NCI-H2227 (cell line): Measurements from ENCODE around the gene UBE2D2.
"Not testable (repeated sequence)": the region's sequence is repeated elsewhere in the genome, so short reads cannot be mapped to it uniquely, and the experiment has no call there.

Source experiments
- DNase-seq: peaks from one replicate; lab custom pipeline; 2025; ENCODE audit not compliant: unreplicated experiment; lab: John Stamatoyannopoulos, UW

UBE2D2 gene

DNA sequence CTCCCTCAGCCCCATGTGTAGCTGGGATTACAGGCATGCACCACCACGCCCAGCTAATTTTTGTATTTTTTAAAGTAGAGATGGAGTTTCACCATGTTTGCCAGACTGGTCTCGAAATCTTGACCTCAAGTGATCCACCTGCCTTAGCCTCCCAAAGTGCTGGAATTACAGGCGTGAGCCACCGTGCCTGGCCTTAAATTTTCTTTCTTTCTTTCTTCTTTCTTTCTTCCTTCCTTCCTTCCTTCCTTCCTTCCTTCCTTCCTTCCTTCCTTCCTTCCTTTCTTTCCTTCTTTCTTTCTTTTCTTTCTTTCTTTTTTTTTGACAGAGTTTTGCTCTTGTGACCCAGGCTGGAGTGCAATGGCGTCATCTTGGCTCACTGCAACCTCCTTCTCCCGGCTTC is 14.5 kb upstream of the UBE2D2 start:
- DNase-seq = not testable (repeated sequence)

DNA sequence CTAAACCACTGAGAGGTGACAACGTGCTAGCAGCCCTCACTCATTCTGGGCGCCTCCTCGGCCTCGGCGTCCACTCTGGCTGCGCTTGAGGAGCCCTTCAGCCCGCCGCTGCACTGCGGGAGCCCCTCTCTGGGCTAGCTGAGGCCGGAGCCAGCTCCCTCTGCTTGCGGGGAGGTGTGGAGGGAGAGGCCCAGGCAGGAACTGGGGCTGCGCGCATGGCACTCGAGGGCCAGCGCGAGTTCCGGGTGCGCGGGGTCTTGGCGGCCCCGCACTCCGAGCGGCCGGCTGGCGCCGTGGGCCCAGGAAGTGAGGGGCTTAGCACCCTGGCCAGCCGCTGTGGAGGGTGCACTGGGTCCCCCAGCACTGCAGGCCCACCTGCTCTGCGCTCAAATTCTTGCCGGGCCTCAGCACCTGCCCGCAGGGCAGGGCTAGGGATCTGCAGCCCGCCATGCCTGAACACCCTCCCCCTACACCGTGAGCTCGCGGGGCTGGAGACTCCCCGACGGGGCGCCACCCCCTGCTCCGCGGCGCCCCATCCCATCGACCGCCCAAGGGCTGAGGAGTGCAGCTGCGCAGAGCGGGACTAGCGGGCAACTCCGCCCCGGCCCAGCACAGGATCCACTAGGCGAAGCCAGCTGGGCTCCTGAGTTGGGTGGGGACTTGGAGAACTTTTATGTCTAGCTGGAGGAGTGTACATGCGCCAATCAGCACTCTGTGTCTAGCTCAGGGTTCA is 11.8 kb upstream of the UBE2D2 start:
- DNase-seq = no peak

DNA sequence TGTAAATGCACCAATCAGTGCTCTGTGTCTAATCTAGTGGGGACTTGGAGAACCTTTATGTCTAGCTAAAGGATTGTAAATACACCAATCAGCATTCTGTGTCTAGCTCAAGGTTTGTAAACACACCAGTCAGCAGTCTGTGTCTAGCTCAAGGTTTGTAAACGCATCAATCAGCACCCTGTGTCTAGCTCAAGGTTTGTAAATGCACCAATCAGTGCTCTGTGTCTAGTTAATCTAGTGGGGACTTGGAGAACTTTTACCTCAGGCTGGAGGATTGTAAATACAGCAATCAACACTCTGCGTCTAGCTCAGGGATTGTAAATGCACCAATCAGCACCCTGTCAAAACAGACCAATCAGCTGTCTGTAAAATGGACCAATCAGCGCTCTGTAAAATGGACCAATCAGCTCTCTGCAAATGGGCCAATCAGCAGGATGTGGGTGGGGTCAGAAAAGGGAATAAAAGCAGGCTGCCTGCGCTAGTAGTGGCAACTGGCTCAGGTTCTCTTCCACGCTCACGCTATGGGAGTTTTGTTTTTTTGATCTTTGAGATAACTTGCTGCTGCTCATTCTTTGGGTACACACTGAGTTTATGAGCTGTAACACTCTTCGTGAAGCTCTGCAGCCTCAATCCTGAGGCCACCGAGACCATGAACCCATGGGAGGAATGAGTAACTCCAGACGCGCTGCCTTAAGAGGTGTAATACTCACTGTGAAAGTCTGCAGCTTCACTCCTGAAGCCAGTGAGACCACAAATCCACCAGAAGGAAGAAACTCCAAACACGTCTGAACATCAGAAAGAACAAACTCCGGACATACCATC is 10.9 kb upstream of the UBE2D2 start:
- DNase-seq = not testable (repeated sequence)

DNA sequence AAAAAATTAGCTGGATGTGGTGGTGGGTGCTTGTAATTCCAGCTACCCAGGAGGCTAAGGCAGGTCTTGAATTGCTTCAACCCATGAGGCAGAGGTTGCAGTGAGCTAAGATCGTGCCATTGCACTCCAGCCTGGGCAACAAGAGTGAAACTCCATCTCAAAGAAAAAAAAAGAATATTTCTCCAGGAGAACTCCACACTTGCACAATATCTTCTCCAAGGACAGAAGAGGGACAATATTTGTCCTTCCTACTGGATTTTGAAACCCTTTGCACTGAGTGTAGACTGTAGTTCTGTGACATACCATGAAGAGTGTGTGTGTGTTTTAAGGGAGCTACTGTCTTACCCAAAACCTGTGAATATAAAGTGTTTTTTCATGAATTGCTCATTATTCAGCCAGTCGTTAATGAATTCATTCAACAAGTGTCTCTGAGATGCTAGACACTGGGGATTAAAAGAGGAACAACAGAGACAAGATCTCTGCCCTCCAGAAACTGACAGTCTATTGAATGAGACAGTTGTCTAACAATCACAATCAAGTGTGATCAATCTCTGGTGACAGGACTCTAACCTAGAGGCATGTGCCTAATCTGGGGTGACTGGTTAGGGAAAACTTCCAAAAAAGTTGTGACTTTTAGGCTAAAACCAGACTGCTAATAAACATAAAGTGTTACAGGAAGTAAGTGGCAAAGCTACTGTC is 9.8 kb upstream of the UBE2D2 start:
- DNase-seq = no peak

DNA sequence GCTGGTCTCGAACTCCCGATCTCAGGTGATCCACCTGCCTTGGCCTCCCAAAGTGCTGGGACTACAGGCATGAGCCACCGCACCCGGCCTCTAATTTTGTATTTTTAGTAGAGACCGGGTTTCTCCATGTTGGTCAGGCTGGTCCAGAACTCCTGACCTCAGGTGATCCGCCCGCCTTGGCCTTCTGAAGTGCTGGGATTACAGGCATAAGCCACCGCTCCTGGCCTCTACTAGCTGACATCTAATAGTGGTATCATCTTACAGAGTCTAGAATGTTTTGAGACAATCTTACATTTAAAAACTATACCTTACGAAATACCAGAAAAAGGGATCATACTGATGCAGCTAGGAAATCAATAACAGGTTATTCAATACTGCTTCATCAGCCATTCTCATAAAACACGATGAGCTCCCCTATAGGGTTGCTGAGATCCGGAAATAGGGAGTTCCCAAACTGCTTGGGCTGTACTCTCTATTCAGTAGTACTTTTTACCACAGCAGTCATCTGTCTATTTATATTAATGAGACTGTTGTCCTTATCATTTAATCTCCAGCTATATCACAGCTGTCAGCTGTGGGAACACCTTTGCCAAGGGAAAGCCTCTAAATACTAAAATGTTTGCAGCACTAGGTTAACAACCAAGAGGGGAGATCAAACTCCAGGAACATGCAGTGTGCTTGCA is 8.1 kb upstream of the UBE2D2 start:
- DNase-seq = no peak

DNA sequence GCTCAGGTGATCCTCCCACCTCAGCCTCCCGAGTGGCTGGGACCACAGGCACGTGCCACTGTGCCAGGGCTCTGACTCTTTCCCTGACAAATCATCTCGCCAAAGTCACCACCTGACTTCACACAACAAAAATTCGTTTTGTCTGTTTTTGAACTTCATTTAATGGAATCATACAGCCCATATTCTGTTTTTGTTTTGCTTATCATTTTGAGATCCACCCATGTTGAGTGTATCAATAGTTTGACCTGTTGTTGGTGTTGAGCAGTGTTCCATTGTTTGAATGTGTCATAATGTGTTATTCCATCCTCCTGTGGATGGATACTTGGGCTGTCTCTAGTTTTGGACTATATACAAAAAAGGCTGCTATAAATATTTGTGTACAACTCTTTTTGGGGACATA is 6.9 kb upstream of the UBE2D2 start:
- no peak for DNase-seq

DNA sequence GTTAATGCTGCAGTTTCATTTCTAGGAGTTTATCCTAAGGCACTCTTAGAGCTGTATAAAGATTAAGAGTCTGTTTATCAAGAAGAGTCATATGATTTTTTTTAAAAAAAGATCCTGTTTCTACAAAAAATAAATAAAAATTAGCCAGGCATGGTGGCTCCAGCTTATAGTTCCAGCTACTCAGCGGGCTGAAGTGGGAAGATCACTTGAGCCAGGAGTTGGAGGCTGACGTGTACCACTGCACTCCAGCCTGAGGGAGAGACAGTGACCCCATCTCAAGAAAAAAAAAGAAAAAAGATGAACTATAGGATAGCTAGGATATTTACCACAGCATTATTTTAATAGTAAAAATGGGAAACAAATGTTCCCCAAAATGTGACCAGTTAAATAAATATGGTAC is 3.3 kb upstream of the UBE2D2 start:
- DNase-seq = no peak

DNA sequence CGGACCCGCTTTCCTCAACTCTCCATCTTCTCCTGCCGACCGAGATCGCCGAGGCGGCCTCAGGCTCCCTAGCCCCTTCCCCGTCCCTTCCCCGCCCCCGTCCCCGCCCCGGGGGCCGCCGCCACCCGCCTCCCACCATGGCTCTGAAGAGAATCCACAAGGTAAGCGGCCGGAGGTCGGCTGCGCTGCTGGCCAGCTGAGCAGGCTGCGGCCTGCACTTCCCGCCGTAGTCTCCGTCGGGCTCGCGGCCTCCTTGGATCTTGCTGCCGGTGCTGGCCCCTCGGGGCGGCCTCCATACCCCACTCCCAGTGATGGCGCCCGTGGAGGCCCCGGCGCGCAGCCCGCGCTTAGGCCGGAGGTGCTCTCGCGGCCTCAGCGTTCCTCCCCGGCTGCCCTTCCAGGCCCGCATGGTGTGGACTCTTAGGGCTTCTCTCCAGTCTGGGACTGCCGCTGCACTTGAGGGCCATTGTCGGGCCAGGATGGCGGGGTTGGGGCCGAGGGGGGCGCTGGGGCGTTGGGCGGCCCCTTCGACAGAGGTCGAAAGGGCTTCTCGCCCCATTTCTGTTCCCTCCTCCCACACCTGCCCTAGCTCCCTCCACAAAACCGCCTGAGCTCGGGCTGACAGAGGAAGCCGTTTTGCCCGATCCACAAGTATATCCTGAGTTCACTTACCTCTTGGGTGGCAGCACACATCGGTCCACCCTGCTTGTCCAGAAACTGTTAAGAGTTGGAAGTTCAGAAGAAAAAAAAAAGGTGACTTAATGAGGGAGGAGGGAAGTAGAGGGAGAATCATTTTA is 714 bp downstream of the UBE2D2 start:
- peak; percentile 67 for DNase-seq

DNA sequence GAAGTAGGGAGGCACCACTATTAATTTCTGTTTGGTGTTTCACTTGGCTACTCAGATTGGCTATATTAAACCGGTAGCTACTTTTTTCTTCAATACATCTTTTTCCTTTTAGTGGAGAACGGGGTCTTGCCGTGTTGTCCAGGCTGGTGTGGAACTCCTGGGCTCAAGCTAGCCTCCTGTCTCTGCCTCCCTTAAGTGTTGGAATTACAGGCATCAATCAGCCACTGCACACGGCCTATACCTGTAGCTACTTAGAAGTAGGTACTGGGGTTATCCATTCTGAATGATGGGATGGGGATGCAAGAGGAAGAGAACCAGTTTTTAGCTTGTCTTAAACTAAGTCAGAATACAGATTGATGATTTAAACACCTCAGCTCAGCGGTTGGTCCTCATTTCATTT is 1.7 kb downstream of the UBE2D2 start:
- DNase-seq = no peak

DNA sequence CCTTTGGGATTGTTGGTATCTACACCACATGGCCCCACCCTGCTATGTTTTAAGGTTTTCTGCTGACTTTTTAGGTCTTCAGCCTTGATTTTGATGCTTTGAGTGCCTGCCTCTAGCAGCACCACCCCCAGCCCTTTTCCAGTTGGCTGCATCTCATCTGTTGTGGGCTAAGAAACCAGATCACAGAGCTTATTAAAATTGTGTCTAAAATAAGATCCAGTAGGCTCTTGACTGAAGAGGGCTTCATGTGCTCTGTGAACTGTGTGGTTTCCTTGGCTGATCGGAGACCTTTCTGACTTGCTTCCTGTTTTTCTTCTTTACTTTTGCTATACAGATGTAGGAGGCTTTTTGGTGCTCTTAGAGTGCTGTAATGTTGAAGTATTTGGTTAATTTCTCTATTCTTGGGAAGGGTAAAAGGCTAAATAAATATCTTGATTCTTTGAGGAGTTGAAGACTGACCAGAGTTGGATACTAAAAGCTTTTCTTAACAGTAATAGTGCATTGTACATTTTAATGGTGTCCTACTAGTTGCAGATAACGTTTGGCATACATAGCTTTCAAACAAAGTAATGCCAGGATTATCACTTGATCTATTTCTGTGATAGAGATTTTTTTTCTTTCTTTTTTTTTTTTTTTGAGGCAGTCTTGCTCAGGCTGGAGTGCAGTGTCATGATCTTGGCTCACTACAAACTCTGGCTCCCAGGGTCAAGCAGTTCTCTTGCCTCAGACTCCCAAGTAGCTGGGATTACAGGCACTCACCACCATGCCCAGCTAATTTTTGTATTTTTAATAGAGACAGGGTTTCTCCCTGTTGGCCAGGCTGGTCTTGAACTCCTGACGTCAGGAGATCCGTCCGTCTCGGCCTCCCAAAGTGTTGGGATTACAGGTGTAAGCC is 4.5 kb downstream of the UBE2D2 start:
- DNase-seq = no peak

DNA sequence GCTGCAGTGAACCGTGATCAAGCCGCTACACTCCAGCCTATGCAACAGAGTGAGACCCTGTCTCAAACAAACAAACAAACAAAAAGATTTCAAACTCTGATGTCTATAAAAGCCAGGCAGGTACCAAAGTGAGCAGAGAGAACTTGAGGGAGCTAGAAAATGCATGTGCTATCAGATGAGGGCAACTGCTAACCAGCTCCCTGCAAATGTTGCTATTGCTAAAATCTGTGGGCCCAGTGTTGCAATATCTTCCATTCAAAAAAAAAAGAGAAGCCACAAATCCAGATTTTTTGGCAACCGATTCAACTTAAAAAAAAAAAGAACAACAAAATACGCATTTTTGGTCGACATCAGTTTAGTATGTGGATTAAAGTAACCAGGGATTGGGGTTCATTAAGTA is 5.5 kb downstream of the UBE2D2 start:
- DNase-seq = no peak

DNA sequence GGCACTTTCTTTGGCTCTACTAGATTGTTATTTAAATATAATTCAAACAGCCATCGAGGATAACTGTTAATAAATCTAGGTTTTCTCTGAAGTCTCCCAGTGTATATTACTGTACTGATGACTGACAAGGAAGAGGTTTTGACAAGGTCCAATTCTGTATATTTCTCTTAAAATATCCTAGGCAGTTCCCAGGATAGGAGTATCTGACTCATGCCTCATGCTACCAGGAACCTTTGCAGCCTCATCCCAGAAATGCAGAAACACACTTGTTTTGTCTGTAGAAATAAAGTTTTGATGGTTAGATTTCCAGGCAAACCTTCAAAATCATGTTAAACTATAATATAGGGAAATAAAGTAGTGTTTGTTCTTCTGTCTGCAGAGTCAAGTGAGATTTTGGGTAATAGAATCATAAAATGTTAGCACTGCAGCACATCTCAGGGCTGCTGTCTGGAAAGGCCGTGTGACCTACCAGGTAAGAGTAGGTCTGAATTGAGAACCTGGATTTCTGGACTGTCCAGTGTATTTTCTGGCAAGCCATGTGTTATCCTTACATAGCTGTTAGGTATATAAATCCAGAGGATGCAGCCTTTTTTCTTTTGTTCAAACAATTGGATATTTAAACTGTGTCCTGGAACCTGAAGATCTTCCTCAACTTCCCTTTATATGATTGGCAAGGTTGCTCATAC is 8.3 kb downstream of the UBE2D2 start:
- no peak for DNase-seq

DNA sequence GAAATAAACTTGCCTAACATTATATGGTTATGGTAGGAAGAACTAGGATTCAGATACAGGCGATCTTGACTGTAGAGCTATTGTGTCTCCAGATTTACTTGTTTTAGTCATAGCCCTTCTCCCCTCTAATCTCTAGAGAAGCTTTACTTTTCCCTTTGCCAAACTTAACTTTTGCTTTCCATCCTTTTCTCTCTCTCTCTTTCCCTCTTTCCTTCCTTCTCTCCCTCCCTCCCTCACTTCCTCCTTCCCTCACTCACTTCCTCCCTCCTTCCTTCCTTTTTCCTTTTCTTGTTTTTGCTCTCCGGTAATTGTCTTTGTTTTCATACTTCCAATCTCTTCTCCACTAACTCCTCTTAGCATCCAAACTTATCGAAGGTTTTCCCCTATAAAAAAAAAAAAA is 10.4 kb downstream of the UBE2D2 start:
- DNase-seq = no peak

DNA sequence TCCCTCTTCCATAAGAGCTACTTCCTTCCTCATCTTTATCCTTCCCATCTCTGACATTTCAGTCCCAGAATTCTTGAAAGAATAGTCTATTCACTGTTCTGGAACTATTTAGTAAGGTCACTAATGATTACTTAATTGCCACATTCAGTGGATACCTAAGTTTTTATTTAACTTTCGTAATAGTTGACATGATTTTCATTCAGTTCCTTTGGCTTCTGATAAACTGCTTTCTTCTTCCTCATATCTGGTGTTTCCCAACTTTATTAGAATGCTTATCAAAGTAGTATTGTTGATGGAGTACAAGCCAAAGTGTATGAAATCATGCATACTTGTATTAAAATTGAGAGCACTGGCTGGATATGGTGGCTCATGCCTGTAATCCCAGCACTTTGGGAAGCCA is 10.8 kb downstream of the UBE2D2 start:
- DNase-seq = no peak

DNA sequence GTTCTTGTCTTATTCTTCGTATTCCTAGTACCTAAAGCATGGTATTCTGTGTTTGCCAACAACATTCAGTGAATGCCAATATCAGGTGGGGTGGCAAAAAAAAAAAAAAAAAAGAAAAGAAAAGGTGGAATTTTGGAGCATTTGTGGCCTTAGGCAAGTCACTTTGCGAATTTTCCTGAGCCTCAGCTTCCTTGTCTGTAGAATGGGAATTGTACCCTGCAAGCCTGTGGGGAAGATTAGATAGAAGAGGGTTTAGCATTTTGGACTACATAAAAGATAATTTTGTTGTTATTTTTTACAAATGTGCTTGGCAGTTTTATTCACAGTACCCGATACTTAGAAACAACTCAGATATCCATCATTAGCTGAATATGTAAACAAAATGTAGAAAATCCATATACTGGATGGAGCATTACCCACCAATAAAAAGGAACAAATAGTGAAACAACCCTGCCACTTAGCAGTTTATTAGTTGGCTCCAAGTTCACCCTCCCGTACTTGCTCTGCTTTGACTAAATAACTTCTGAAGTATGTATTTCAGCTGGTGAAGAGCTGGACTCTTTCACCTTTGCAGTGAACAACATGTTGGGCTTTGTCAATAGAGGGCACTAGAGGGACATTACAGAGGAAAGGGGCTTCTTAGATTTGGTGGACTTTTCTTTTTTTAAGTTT is 13.6 kb downstream of the UBE2D2 start:
- peak; percentile 26 for DNase-seq

DNA sequence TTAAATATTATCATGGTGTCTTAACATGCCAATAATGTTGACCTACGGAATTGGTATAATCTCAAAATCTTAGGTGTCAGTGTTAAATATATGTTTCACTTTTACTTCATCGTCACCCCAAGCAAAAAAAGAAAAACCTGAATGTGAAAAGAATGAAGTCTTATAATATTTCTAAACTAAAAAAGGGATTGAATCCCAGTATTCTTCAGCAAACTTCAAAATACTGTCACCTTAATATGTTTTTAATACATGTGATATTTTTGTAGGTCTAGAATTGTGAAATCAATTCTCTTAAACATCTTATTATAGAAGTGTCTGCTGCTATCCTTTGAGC is 14.1 kb downstream of the UBE2D2 start:
- no peak for DNase-seq

DNA sequence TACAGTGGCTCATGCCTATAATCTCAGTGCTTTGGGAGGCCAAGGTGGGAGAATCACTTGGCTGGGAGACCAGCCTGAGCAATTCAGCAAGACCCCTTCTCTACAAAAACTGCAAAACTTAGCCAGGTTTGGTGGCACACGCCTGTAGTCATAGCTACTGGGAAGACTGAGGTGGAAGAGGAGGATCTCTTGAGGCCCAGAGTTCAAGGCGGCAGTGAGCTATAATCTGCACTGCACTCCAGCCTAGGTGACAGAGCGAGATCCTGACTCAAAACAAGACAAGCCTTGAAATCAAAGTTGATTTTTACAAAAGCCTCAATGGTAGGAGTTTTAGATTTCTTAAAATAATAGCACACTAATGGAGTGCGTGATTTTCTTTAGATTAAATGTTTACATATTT is 14.6 kb downstream of the UBE2D2 start:
- DNase-seq = no peak

DNA sequence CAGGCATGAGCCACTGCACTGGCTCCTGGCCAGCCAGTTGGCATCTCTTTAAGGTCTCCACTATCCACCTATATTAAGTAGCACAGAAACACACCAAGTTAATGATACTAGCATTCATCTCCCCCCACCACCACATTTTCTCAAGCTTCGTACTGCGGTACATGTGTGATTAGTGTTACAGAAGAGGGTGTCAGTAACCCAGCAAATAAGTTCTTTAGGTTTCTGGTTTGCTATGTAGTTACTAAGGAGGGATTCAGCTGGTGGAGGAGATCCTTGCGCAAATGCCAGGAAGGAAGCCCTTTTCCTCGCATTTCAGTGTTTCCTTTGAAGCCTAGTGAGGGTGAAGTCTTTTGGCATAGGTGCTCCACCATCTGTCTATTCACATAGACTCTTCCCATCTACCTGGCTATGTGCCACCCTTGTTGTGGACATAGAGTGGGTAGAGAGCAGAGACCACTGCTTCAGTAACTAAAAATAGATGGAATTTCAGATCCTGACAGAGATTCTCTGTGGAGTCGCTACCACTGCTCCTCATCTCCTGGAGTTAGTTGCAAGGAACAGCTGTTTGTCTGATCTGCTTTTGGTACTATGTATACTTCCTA is 16.7 kb downstream of the UBE2D2 start:
- no peak for DNase-seq
